PC-9 (cell line): ENCODE data around the gene IQSEC3. TPM values are rescaled to one million over a fixed set of nuclear protein-coding genes. Genes with fewer than 3 reads are reported as not detected.

ENCODE experiments used
- BruUV-seq: library from RNA; stranded (reverse); fragments of 400-500 nt; replicated peaks from 2 replicates; lab custom pipeline; 2021; lab: Mats Ljungman, UMichigan
- CTCF ChIA-PET: fragments of 300-600 bp; sonication (Branson Sonifier 250); formaldehyde crosslinking; loops from one replicate; lab custom pipeline; 2022; ENCODE audit warnings: antibody characterized with exemption; lab: Charles Lee
- POLR2A ChIA-PET: fragments of 300-600 bp; sonication (Branson Sonifier 250); formaldehyde crosslinking; loops from one replicate; lab custom pipeline; 2022; ENCODE audit warnings: antibody characterized with exemption; ENCODE audit not compliant: unreplicated experiment; lab: Charles Lee
- DNase-seq, 2 experiments: peaks; one replicate each; pipeline versions ENCODE4 v3.0.0 to v3.0.0-alpha.2; 2015 to 2022; ENCODE audit warnings: mixed read lengths in 1 of 2
- H2AFZ ChIP-seq: fragments of 200-600 bp; sonication (generic); 2 replicates; pipeline ENCODE4 v1.8.1; 2017; ENCODE audit warnings: antibody characterized with exemption
- H3F3A ChIP-seq: fragments of 200-600 bp; sonication (generic); 2 replicates; pipeline ENCODE4 v1.8.1; 2017; ENCODE audit warnings: antibody characterized with exemption, mild to moderate bottlenecking, low read depth; ENCODE audit not compliant: insufficient read depth
- H3K27ac ChIP-seq: fragments of 200-600 bp; sonication (generic); 2 replicates; pipeline ENCODE4 v1.6.1; 2016; ENCODE audit warnings: mixed run types
- H3K27me3 ChIP-seq: fragments of 200-600 bp; sonication (generic); 2 replicates; pipeline ENCODE4 v1.6.1; 2016; ENCODE audit warnings: low read depth, mixed run types; ENCODE audit not compliant: insufficient read depth
- H3K36me3 ChIP-seq: fragments of 200-600 bp; sonication (generic); 2 replicates; pipeline ENCODE4 v1.6.1; 2016; ENCODE audit warnings: low read depth, mixed run types
- H3K4me1 ChIP-seq: fragments of 200-600 bp; sonication (generic); replicated peaks from 2 replicates; pipeline ENCODE4 v1.6.1; 2016; ENCODE audit warnings: mixed run types; ENCODE audit not compliant: insufficient read depth
- H3K4me2 ChIP-seq: fragments of 200-600 bp; sonication (generic); 2 replicates; pipeline ENCODE4 v1.6.1; 2017; ENCODE audit warnings: mixed run types
- H3K4me3 ChIP-seq: fragments of 200-600 bp; sonication (generic); 2 replicates; pipeline ENCODE4 v1.6.1; 2016; ENCODE audit warnings: mixed run types
- H3K79me2 ChIP-seq: fragments of 200-600 bp; sonication (generic); 2 replicates; pipeline ENCODE4 v1.6.1; 2017; ENCODE audit warnings: low read depth, mixed run types
- H3K9me2 ChIP-seq: fragments of 200-600 bp; sonication (generic); 2 replicates; pipeline ENCODE4 v1.8.1; 2017; ENCODE audit warnings: mild to moderate bottlenecking; ENCODE audit not compliant: insufficient read depth
- H3K9me3 ChIP-seq: fragments of 200-600 bp; sonication (generic); 2 replicates; pipeline ENCODE4 v1.8.1; 2016; ENCODE audit warnings: low read depth; ENCODE audit not compliant: insufficient read depth
- H4K20me1 ChIP-seq: fragments of 200-600 bp; sonication (generic); 2 replicates; pipeline ENCODE4 v1.8.1; 2017; ENCODE audit not compliant: insufficient read depth
- CTCF ChIP-seq: fragments of 200-600 bp; sonication (generic); conservative IDR thresholded peaks from 2 replicates; pipeline ENCODE4 v1.6.1; 2017; ENCODE audit warnings: mixed run types, antibody characterized with exemption, mild to moderate bottlenecking, moderate library complexity
- EZH2 ChIP-seq: fragments of 200-600 bp; sonication (generic); IDR thresholded peaks from 2 replicates; pipeline ENCODE4 v1.8.0; 2017; ENCODE audit warnings: antibody characterized with exemption, low read depth
- intact Hi-C: fragments of 100-400 bp; cut with micrococcal nuclease; formaldehyde crosslinking; loops from one replicate; pipeline ENCODE4 v1.10.0; 2022; ENCODE audit not compliant: unreplicated experiment
- total RNA-seq: library from RNA; stranded (reverse); gene quantifications from 2 replicates; pipeline ENCODE4 v1.2.3, GENCODE V29; 2021

Gene IQSEC3
- total RNA-seq, 1 experiment from 2014 or later = not detected

DNA sequence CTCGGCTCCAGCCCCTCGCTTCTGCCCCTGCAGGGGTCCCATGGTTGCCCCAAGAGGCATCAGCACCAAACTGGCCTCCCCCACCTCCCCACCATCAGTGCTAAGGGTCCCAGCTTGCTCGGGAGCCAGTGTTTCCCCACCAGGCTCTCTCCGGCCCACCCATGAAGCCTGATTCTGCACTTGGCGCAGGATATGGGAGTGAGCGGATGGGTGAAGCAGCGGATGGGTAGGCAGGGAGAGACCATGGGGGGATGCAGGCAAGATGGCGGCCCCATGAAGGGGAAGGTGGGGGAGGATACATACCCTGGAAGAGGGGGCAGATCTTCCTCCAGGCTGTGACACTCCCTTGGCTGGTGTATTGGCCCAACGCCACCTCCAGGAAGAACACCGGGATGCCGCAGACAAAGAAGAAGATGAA, 137.7 kb downstream of the IQSEC3 start:
- intact Hi-C loops = no loop called here
- Histone ChIP-seq H2AFZ (no peak overlapping the region), H3K4me1 (no peaks in the 10 kb centered on the region), H3K4me3 (no peak overlapping the region), H3K36me3 (no peaks in the 10 kb centered on the region), H3K27me3 (peaks cover 61% of the 10 kb centered on the region), H3K9me3 (no peaks in the 10 kb centered on the region), H3K4me2 (no peak overlapping the region), H3K9me2 (no peaks in the 10 kb centered on the region), H3F3A (no peaks in the 10 kb centered on the region), H4K20me1 (no peaks in the 10 kb centered on the region), H3K27ac (no peak overlapping the region), H3K79me2 (no peaks in the 10 kb centered on the region)
- POLR2A ChIA-PET = no interaction called here
- DNase-seq = no peak
- BruUV-seq = no TSS peak
- no peak for TF ChIP-seq EZH2
- no peak for TF ChIP-seq CTCF
- CTCF ChIA-PET = no interaction called here

DNA sequence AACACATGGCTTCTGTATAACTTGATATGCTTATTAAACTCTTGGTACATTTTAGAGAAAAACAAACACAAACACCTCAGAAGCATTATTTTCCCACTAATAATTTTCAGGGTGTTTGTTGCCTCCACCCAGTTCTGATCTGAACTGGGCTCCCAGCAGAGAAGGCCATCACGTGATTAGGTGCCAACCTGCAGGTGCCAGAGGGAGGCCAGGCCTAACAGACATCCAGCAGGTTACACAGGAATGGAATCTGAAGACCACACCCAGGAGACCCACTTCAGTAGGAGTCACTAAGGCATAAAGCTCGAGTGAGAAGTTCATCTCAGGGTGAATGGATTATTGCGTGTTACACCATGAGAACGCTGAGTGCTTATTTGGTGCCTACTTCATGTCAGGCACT, 138.5 kb downstream of the IQSEC3 start:
- no peak overlapping the region for H3K4me3 ChIP-seq
- CTCF ChIA-PET = no interaction called here
- no peaks in the 10 kb centered on the region for H3K9me3 ChIP-seq
- H3F3A ChIP-seq = no peaks in the 10 kb centered on the region
- DNase-seq = no peak
- POLR2A ChIA-PET = no interaction called here
- H4K20me1 ChIP-seq = no peaks in the 10 kb centered on the region
- H3K27me3 ChIP-seq = peaks cover 62% of the 10 kb centered on the region
- no peaks in the 10 kb centered on the region for H3K79me2 ChIP-seq
- no peaks in the 10 kb centered on the region for H3K36me3 ChIP-seq
- H2AFZ ChIP-seq = no peak overlapping the region
- H3K27ac ChIP-seq = no peak overlapping the region
- H3K4me2 ChIP-seq = no peak overlapping the region
- no peaks in the 10 kb centered on the region for H3K4me1 ChIP-seq
- no TSS peak for BruUV-seq
- TF ChIP-seq EZH2 = no peak
- TF ChIP-seq CTCF = no peak
- intact Hi-C loops = no loop called here
- no peaks in the 10 kb centered on the region for H3K9me2 ChIP-seq

- POLR2A ChIA-PET = no interaction called here
- Histone ChIP-seq H3F3A (no peaks in the 10 kb centered on the region), H3K9me2 (no peaks in the 10 kb centered on the region), H3K9me3 (no peaks in the 10 kb centered on the region), H3K79me2 (no peaks in the 10 kb centered on the region), H3K4me3 (no peak overlapping the region), H3K4me2 (no peak overlapping the region), H4K20me1 (no peaks in the 10 kb centered on the region), H3K36me3 (no peaks in the 10 kb centered on the region), H3K4me1 (no peaks in the 10 kb centered on the region), H3K27ac (no peak overlapping the region), H2AFZ (no peak overlapping the region), H3K27me3 (peaks cover 65% of the 10 kb centered on the region)
- intact Hi-C loops = no loop called here
- no peak for TF ChIP-seq CTCF
- TF ChIP-seq EZH2 = no peak
- CTCF ChIA-PET = no interaction called here
- BruUV-seq = no TSS peak
- no peak for DNase-seq
Measured at GRCh38 chr12:206746-207440, 140.3 kb downstream of the IQSEC3 start.
